GM21515 (cell line): ENCODE data around the gene RYR2.

Experiments used
- ATAC-seq: cut with Tn5 transposase; IDR thresholded peaks from one replicate; pipeline ENCODE4 v1.9.1; 2021; ENCODE audit not compliant: unreplicated experiment

RYR2 gene

GRCh38 chr1:237416924-237417655 is 375.1 kb downstream of the RYR2 start:
- ATAC-seq: no peak

- no peak for ATAC-seq
These were observed 386.8 kb downstream of the RYR2 start for GRCh38 chr1:237428809-237429208.

- ATAC-seq: no peak
These were observed 387.3 kb downstream of the RYR2 start for GRCh38 chr1:237429252-237429651.

- no peak for ATAC-seq
These were observed 389.5 kb downstream of the RYR2 start for GRCh38 chr1:237431448-237431847.

- ATAC-seq: no peak
These were observed 398.4 kb downstream of the RYR2 start for GRCh38 chr1:237440346-237440745.

GRCh38 chr1:237444120-237444790 is 402.3 kb downstream of the RYR2 start:
- no peak for ATAC-seq

- ATAC-seq: no peak
These were observed 406.1 kb downstream of the RYR2 start for GRCh38 chr1:237448042-237448441.

- ATAC-seq: no peak
These were observed 415.6 kb downstream of the RYR2 start for GRCh38 chr1:237457573-237457972.

- ATAC-seq: no peak
These were observed 425.3 kb downstream of the RYR2 start for GRCh38 chr1:237467320-237467719.

- no peak for ATAC-seq
These were observed 428.8 kb downstream of the RYR2 start for GRCh38 chr1:237470712-237471338.

GRCh38 chr1:237471377-237471776 is 429.4 kb downstream of the RYR2 start:
- ATAC-seq: no peak

- ATAC-seq: no peak
These were observed 430.0 kb downstream of the RYR2 start for GRCh38 chr1:237471956-237472355.

GRCh38 chr1:237473854-237474253 is 431.9 kb downstream of the RYR2 start:
- ATAC-seq: no peak

- ATAC-seq: no peak
These were observed 436.1 kb downstream of the RYR2 start for GRCh38 chr1:237478082-237478481.

GRCh38 chr1:237478842-237479241 is 436.9 kb downstream of the RYR2 start:
- no peak for ATAC-seq

- no peak for ATAC-seq
These were observed 440.8 kb downstream of the RYR2 start for GRCh38 chr1:237482777-237483176.

GRCh38 chr1:237492359-237492758 is 450.4 kb downstream of the RYR2 start:
- no peak for ATAC-seq

- no peak for ATAC-seq
These were observed 458.6 kb downstream of the RYR2 start for GRCh38 chr1:237500566-237500965.

- ATAC-seq: no peak
These were observed 461.3 kb downstream of the RYR2 start for GRCh38 chr1:237503292-237503691.

GRCh38 chr1:237507005-237507404 is 465.0 kb downstream of the RYR2 start:
- peak; percentile 90 for ATAC-seq

GRCh38 chr1:237509748-237510147 is 467.8 kb downstream of the RYR2 start:
- ATAC-seq: no peak

- no peak for ATAC-seq
These were observed 483.1 kb downstream of the RYR2 start for GRCh38 chr1:237525102-237525501.
